Astrocyte of the spinal cord (primary cell): ENCODE data around the gene OAT.
A peak's percentile ranks its signal among the peaks of the same experiment; 100 is the strongest.

ENCODE experiments used
- DNase-seq: peaks from one replicate; pipeline ENCODE4 v3.0.0; 2011; ENCODE audit warnings: low read depth, low spot score
- H3K4me3 ChIP-seq: 2 replicates; pipeline ENCODE4 v1.5.1; 2011; ENCODE audit warnings: low read depth, mild to moderate bottlenecking, low read length, moderate library complexity
- in situ Hi-C: cut with HindIII; loops from 2 replicates; pipeline ENCODE4 v1.10.0; 2017; ENCODE audit warnings: low sequenced_read_pairs
- TF ChIP-seq, protein P1 (sequence below): IDR thresholded peaks from 2 replicates; pipeline ENCODE4 v1.5.1; 2012; ENCODE audit warnings: low read depth, mild to moderate bottlenecking, low read length, inconsistent platforms

OAT gene

GRCh38 chr10:124461642-124462347, 43.1 kb upstream of the OAT start, which contains the start of gene LHPP:
LHPP (plus strand) TSS chr10:124461823; CDS start chr10:124461863, 40 bp downstream.
- TF ChIP-seq, protein P1, sequence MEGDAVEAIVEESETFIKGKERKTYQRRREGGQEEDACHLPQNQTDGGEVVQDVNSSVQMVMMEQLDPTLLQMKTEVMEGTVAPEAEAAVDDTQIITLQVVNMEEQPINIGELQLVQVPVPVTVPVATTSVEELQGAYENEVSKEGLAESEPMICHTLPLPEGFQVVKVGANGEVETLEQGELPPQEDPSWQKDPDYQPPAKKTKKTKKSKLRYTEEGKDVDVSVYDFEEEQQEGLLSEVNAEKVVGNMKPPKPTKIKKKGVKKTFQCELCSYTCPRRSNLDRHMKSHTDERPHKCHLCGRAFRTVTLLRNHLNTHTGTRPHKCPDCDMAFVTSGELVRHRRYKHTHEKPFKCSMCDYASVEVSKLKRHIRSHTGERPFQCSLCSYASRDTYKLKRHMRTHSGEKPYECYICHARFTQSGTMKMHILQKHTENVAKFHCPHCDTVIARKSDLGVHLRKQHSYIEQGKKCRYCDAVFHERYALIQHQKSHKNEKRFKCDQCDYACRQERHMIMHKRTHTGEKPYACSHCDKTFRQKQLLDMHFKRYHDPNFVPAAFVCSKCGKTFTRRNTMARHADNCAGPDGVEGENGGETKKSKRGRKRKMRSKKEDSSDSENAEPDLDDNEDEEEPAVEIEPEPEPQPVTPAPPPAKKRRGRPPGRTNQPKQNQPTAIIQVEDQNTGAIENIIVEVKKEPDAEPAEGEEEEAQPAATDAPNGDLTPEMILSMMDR = peak; percentile 22
- in situ Hi-C loops = no loop called here
- DNase-seq = peak; percentile 75
- peak within 1 kb of the TSS; percentile 68 for H3K4me3 ChIP-seq

GRCh38 chr10:124460144-124460543, 41.4 kb upstream of the OAT start:
- DNase-seq = no peak
- no peak overlapping the region for H3K4me3 ChIP-seq
- in situ Hi-C loops = no loop called here
- TF ChIP-seq, protein P1 = no peak

DNA sequence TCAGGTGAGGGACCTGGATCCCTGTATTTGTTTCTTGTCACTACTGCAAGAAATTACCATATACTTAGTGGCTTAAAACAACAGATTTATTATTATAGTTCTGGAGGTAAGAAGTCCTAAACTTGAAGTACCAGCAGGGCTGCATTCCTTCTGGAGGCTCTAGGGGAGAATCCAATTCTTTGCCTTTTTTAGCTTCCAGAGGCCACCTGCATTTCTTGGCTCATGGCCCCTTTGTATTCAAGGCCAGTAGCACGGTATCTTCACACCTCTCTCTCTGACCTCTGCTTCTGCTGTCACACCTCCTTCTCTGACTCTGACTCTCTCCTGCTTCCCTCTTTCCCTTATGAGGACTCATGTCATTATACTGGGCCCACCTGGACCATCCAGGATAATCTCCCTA, 40.7 kb upstream of the OAT start:
- no peak for DNase-seq
- no peak overlapping the region for H3K4me3 ChIP-seq
- TF ChIP-seq, protein P1 = no peak
- in situ Hi-C loops = no loop called here

- TF ChIP-seq, protein P1 = no peak
- in situ Hi-C loops = no loop called here
- no peak overlapping the region for H3K4me3 ChIP-seq
- no peak for DNase-seq
Measured at GRCh38 chr10:124458889-124459288, 40.2 kb upstream of the OAT start.

DNA sequence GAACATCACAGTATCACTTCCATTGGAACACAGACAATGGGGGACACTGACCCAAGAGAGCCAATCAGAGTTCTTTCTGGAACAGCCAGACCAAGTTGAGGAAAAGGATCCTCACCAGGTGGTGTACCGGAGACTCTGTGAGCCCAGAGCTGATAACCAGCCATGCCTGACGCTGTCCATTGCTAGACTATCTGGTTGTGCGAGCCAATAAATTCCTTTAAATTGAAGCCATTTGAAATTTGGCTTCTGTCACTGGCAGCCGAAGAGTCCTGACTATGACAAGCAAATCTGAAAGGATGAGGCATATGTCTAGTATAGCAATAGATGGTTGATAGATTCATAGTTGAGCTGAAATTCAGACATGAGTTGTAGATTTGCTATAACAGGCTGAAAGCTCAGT, 39.8 kb upstream of the OAT start:
- no peak for DNase-seq
- in situ Hi-C loops = no loop called here
- H3K4me3 ChIP-seq = no peak overlapping the region
- TF ChIP-seq, protein P1 = no peak

DNA sequence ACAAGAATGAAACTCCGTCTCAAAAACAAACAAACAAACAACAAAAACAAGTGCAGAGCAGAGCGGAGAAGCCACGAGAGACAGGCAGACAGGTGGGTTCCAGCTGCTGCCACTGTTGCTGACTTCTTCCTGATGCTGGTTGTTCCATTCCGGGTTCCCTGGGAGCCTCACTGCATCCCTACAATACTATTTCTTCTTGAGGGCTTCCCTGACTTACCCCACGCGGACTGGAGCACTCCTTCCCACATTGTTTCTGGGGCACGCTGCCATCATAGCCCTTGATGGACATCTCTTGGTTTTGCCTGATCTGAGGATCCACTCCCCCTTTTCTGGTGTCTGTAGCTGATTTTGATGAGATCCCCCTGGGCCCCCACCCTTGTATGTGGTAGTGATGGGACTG, 36.7 kb upstream of the OAT start:
- in situ Hi-C loops = no loop called here
- TF ChIP-seq, protein P1 = no peak
- DNase-seq = no peak
- no peak overlapping the region for H3K4me3 ChIP-seq
